Measurements from ENCODE around the gene PIM3. TPM values are rescaled to one million over a fixed set of nuclear protein-coding genes. Genes with fewer than 3 reads are reported as not detected.

The PIM3 gene
- total and polyA plus RNA-seq, 2 of the 8 experiments (the other 6 are each of a cell fraction or from before 2014, with no cell fraction given) = 22.6 to 30.0 TPM

DNA sequence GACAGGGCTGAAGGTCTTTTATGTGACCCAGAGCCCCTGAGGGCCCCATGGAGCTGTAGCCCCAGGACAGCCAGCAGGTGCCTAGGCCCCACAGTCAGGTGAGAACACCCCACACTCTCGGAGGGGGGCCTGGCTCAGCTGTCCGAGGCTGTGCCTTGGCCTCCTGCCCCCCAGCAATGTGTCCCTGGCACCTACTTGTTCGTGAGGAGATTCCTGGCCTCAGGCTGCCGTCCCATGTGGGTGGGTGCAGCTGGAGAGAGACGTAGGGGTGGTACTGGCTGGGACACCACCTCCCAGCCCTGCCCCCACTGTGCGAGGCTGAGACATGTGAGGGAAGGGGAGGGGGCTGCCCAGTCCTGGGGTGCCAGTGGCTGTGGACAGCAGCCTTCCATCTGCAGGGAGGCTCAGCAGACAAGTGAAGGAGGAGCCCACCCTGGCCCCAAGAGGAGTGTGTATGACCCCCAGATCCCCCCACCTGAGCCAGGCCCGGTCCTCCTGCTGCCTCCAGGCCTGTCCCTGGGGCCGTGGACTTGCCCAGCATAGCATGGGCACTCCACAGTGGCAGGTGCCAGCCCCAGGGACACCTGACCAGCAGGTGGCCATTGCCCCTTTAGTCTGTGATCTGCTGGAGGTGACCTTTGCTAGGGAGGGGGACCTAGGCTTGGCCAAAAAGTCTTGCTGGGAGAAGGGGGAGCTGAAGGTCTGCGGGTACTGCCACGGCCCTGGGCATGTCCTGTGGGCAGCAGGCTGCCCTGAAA lies 35.0 kb downstream of the PIM3 start (continued):
- no peak for TF ChIP-seq TAF7 (optimal IDR thresholded peaks at IDR 0.05; ENCODE audit: borderline replicate concordance, low read depth, low read length)
- no peak for TF ChIP-seq CHD1 (IDR thresholded peaks at IDR 0.05; ENCODE audit: low read depth, low read length)
- TF ChIP-seq GTF2F1 (IDR thresholded peaks at IDR 0.05; ENCODE audit: borderline replicate concordance, low read depth, low read length) = no peak
- no peak for TF ChIP-seq NANOG (IDR thresholded peaks at IDR 0.05; ENCODE audit: insufficient read depth, low read depth, low read length, poor library complexity, severe bottlenecking)
- no peak for TF ChIP-seq CREB1 (IDR thresholded peaks at IDR 0.05)
- TF ChIP-seq POU5F1 (IDR thresholded peaks at IDR 0.05; ENCODE audit: low read depth, low read length) = no peak
- no peak for TF ChIP-seq TCF12 (IDR thresholded peaks at IDR 0.05; ENCODE audit: low read depth, low read length)

Measured in H1 (cell line).